A549 treated with ZK216348 at 1 μM for 4 hours (cell line): ENCODE results near the gene RPTN. TPM values are rescaled to one million over a fixed set of nuclear protein-coding genes. Genes with fewer than 3 reads are reported as not detected.

ENCODE experiments used
- total RNA-seq: library from RNA; stranded (reverse); fragments of 200-300 nt; extraction: Qiagen RNA extraction; gene quantifications from 5 replicates; pipeline ENCODE4 v1.2.3, GENCODE V29; 2022; ENCODE audit warnings: low read depth

RPTN gene
- 0.07 TPM in 1 of 5 replicates, not detected in the others for total RNA-seq

DNA sequence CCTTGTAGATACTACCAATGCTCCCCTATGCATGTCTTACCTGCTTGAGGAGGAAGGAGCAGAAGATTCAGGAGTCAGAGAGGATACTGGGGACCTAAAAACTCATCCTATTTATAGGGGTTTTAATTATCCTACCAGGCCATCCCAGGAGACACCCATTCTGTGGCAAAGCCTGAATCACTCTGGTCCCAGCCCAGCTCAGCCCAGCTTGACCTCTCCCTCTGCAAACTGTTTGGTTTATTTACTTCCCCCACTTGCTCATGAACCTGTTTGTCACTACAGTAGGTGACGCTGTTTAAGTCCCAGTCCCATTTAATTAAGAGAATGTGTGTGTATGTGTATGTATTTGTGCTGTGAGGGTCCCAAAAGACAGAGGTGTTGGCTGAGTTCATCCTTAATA lies at the start of gene RPTN:
Gene RPTN (minus strand): TSS at position 85 of the 400 bp plus-strand sequence. CDS start 1,339 bp downstream, outside the sequence.

DNA sequence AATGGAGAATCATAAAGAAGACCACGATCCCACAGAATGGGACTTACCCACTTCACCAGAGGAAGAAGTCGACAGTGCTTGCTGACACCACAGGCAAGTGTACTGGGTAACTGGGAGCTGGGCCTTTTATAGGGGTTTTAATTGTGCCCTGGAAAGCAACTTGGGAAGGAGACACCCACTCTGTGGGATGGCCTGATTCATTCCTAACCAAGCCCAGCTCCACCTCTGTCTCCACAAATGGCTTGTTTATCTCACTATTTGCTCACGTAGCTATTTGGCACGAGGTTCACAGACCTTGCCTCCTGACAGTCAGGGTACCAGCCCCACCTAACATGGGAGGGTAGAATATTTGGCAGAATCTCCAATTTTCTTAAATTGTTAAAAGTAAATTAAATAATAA lies 43.7 kb downstream of the RPTN start, which contains the start of gene TCHH:
Gene TCHH (minus strand): TSS at position 101 of the 400 bp plus-strand sequence. CDS start 1,364 bp downstream, outside the sequence.

Other genes with a start within 250 kb of the RPTN start
- 11.9 to 14.4 TPM (median 13.3 TPM) in 5 replicates for gene THEM4, start 249.7 kb downstream of the RPTN start, total RNA-seq
- gene S100A10, start 165.4 kb downstream of the RPTN start, total RNA-seq = 1,962 to 3,541 TPM (median 2,083 TPM) in 5 replicates
- 1,744 to 1,849 TPM (median 1,790 TPM) in 5 replicates for gene S100A11, start 122.2 kb downstream of the RPTN start, total RNA-seq
- not detected in 5 replicates for gene TCHHL1, start 70.2 kb downstream of the RPTN start, total RNA-seq
- gene TCHH, start 43.8 kb downstream of the RPTN start, total RNA-seq = 0.19 to 0.36 TPM (median 0.29 TPM) in 5 replicates
- gene HRNR, start 65.0 kb upstream of the RPTN start, total RNA-seq = not detected in 5 replicates
- 0.01 to 0.02 TPM in 2 of 5 replicates, not detected in the others for gene FLG, start 166.0 kb upstream of the RPTN start, total RNA-seq
- gene FLG2, start 200.8 kb upstream of the RPTN start, total RNA-seq = not detected in 5 replicates